Fibroblast of the aortic adventitia (primary cell): ENCODE measurements around the gene OPCML. TPM values are rescaled to one million over a fixed set of nuclear protein-coding genes. Genes with fewer than 3 reads are reported as not detected.

Source experiments
- DNase-seq: peaks from one replicate; pipeline ENCODE4 v3.0.0-alpha.2; 2010; ENCODE audit warnings: low read depth
- H3K4me3 ChIP-seq: 2 replicates; pipeline ENCODE4 v1.5.1; 2011; ENCODE audit warnings: low read depth, mild to moderate bottlenecking, control low read depth, low read length, moderate library complexity
- CTCF ChIP-seq: IDR thresholded peaks from 2 replicates; pipeline ENCODE4 v1.5.1; 2011; ENCODE audit warnings: mild to moderate bottlenecking, low read length, control low read depth, inconsistent platforms; ENCODE audit not compliant: insufficient read depth
- total RNA-seq: library from RNA; depleted of rRNA; stranded (reverse); fragments of >200 nt; gene quantifications from 2 replicates; pipeline ENCODE4 v1.2.3, GENCODE V29; 2012; ENCODE audit warnings: low replicate concordance

Gene OPCML
- total RNA-seq, 1 donor = 0.18 TPM

- TF ChIP-seq CTCF = no peak
- no peak for DNase-seq
- H3K4me3 ChIP-seq = no peak overlapping the region
Measured at GRCh38 chr11:133337951-133338418, 194.3 kb downstream of the OPCML start.

GRCh38 chr11:133337193-133337592, 195.1 kb downstream of the OPCML start:
- H3K4me3 ChIP-seq = no peak overlapping the region
- DNase-seq = no peak
- no peak for TF ChIP-seq CTCF

GRCh38 chr11:133331031-133331430, 201.3 kb downstream of the OPCML start:
- DNase-seq = no peak
- TF ChIP-seq CTCF = no peak
- H3K4me3 ChIP-seq = no peak overlapping the region

- no peak for TF ChIP-seq CTCF
- H3K4me3 ChIP-seq = no peak overlapping the region
- DNase-seq = no peak
Measured at GRCh38 chr11:133326849-133327248, 205.5 kb downstream of the OPCML start.

- no peak for DNase-seq
- H3K4me3 ChIP-seq = no peak overlapping the region
- TF ChIP-seq CTCF = no peak
Measured at GRCh38 chr11:133326332-133326731, 206.0 kb downstream of the OPCML start.

GRCh38 chr11:133325711-133326110, 206.6 kb downstream of the OPCML start:
- TF ChIP-seq CTCF = no peak
- DNase-seq = no peak
- H3K4me3 ChIP-seq = no peak overlapping the region

- H3K4me3 ChIP-seq = no peak overlapping the region
- DNase-seq = no peak
Measured at GRCh38 chr11:133323354-133323753, 208.9 kb downstream of the OPCML start.

More at GRCh38 chr11:133323354-133323753, 208.9 kb downstream of the OPCML start:
- TF ChIP-seq CTCF = no peak
